Large intestine (tissue), 3 donors: Measurements from ENCODE around the gene ZBTB38. TPM values are rescaled to one million over a fixed set of nuclear protein-coding genes. Genes with fewer than 3 reads are reported as not detected.
A peak's percentile ranks its signal among the peaks of the same experiment; 100 is the strongest.

Experiments
- DNase-seq, 2 donors: peaks; one replicate each; pipeline versions ENCODE4 v3.0.0 to v3.0.0-alpha.2; 2013
- H3K27ac ChIP-seq: one replicate; pipeline ENCODE4 v1.5.1; 2013; ENCODE audit warnings: low read length
- H3K27me3 ChIP-seq: 2 replicates; pipeline ENCODE4 v1.6.1; 2013; ENCODE audit warnings: low read length; ENCODE audit not compliant: control insufficient read depth, insufficient read depth
- H3K36me3 ChIP-seq: 2 replicates; pipeline ENCODE4 v1.6.1; 2013; ENCODE audit warnings: low read length; ENCODE audit not compliant: control insufficient read depth, insufficient read depth
- H3K4me1 ChIP-seq: one replicate; pipeline ENCODE4 v1.6.1; 2013; ENCODE audit warnings: low read length; ENCODE audit not compliant: control insufficient read depth, insufficient read depth
- H3K4me3 ChIP-seq: one replicate; pipeline ENCODE4 v1.5.1; 2013; ENCODE audit warnings: low read length
- H3K9me3 ChIP-seq: one replicate; pipeline ENCODE4 v1.6.1; 2013; ENCODE audit warnings: mild to moderate bottlenecking, low read depth, low read length, moderate library complexity; ENCODE audit not compliant: control insufficient read depth
- WGBS: methylation state at CpG from one replicate; pipeline ENCODE4 v1.1.5; 2013; ENCODE audit warnings: low lambda C conversion rate; ENCODE audit not compliant: insufficient coverage; 5-methylcytosine and 5-hydroxymethylcytosine counted together
- polyA plus RNA-seq: library from polyadenylated mRNA; unstranded; fragments of 120-200 nt; gene quantifications from one replicate; pipeline ENCODE4 v1.2.1, GENCODE V29; 2013

ZBTB38 gene
- polyA plus RNA-seq, 1 donor: 147 TPM

DNA sequence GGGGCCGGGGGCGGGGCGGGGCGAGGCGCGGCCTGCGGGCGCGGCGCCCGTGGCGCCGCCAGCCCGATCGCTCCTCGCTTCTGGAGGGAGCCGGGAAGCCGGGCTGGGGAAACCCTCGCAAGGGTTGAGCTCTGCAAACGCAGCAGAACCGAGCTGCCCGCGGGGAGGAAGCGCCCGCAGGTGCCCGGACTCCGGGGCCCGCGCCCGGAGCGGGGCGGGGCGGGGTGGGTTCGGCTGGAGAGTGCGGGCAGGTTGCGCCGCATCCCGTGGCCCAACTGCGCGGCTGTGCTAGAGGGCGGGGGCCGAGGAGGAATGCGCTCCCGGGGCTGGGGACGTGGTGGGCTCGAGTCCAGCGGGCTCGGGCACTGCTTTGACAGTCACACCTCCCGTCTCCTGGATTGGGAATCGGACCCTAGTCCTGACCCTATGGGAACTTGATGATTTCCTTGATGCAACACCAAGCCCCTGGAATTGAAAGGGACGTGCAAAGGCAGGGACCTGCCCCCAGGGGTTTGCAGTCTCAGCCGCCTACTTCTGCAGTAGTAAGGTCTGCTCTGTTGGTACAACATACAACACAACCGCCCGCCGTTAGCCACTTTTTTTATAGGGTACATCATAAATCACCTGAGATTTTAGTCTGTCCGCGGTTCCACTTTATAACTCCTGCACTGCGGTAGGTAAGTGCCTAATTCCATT is 34.3 kb downstream of the ZBTB38 start:
- peak overlapping the region; percentile 59 for H3K27ac ChIP-seq
- peaks cover 25% of the 10 kb centered on the region for H3K4me1 ChIP-seq
- no peaks in the 10 kb centered on the region for H3K27me3 ChIP-seq
- DNase-seq: peak; percentile 43 to 78
- H3K9me3 ChIP-seq: no peaks in the 10 kb centered on the region
- WGBS: no CpG with 5 or more reads among the region's 58 CpGs
- H3K4me3 ChIP-seq: peak overlapping the region; percentile 65
- H3K36me3 ChIP-seq: peaks cover 43% of the 10 kb centered on the region

GRCh38 chr3:141403576-141403975 is 35.3 kb downstream of the ZBTB38 start:
- H3K27ac ChIP-seq: no peak overlapping the region
- peaks cover 41% of the 10 kb centered on the region for H3K36me3 ChIP-seq
- no peak for DNase-seq
- no peaks in the 10 kb centered on the region for H3K27me3 ChIP-seq
- no peak overlapping the region for H3K4me3 ChIP-seq
- H3K4me1 ChIP-seq: peaks cover 25% of the 10 kb centered on the region
- WGBS: no CpG with 5 or more reads among the region's 4 CpGs
- no peaks in the 10 kb centered on the region for H3K9me3 ChIP-seq

DNA sequence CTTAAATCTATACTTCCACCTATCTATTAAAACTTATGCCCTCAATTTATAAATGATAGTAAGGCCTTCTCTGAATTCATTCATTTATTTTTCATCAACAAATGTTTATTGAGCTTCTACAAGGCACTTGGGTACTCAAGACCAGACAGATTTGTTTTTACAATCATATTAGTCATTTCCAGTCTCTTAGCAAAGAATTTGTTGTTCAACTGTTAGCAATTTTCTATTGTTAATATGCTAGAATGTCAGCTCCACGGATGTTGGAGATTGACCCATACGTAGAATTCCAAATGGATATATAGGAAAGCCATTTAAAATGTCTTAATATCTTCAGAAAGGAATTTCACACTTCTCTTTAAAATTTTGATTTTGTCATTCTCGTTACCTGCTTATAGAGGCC is 36.7 kb downstream of the ZBTB38 start:
- DNase-seq: no peak
- no peak overlapping the region for H3K4me3 ChIP-seq
- 92% methylated on average over 2 of the region's 3 CpGs for WGBS
- peaks cover 50% of the 10 kb centered on the region for H3K36me3 ChIP-seq
- H3K27ac ChIP-seq: no peak overlapping the region
- no peaks in the 10 kb centered on the region for H3K27me3 ChIP-seq
- H3K9me3 ChIP-seq: no peaks in the 10 kb centered on the region
- H3K4me1 ChIP-seq: peaks cover 25% of the 10 kb centered on the region

DNA sequence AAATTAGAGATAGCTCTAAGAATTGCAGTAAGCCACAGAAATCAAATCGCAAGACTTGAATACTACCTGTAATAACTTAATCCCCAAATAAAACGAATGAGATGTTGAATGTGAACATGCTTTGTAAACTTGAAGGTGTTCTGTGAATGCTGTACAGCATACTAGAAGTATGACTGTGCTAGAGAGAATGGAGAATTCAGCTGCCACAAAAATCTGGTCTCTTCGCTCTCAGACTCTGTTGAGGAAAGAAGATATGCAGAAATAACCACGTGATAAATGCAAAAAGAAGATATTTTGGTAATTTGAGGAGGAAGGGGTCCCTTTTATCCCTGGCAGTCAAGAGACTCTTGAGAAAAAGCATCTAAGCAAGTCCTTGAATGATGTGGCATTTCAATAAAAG is 37.3 kb downstream of the ZBTB38 start:
- H3K27ac ChIP-seq: no peak overlapping the region
- H3K36me3 ChIP-seq: peaks cover 55% of the 10 kb centered on the region
- no peaks in the 10 kb centered on the region for H3K27me3 ChIP-seq
- no peaks in the 10 kb centered on the region for H3K9me3 ChIP-seq
- H3K4me1 ChIP-seq: peaks cover 27% of the 10 kb centered on the region
- WGBS: 100% methylated on average over 1 of the region's 4 CpGs
- no peak for DNase-seq
- H3K4me3 ChIP-seq: no peak overlapping the region

GRCh38 chr3:141406265-141406664 is 38.0 kb downstream of the ZBTB38 start:
- Histone ChIP-seq H3K9me3 (no peaks in the 10 kb centered on the region), H3K4me3 (no peak overlapping the region), H3K27ac (peak overlapping the region; percentile 13), H3K36me3 (peaks cover 58% of the 10 kb centered on the region), H3K27me3 (no peaks in the 10 kb centered on the region), H3K4me1 (peaks cover 25% of the 10 kb centered on the region)
- no peak for DNase-seq
- 100% methylated on average over 1 of the region's 2 CpGs for WGBS

- peak in 1 of 2 donors; percentile 43 for DNase-seq
- Histone ChIP-seq H3K4me3 (no peak overlapping the region), H3K27me3 (no peaks in the 10 kb centered on the region), H3K9me3 (no peaks in the 10 kb centered on the region), H3K36me3 (peaks cover 60% of the 10 kb centered on the region), H3K27ac (peak overlapping the region; percentile 13), H3K4me1 (peaks cover 22% of the 10 kb centered on the region)
- WGBS: no CpG with 5 or more reads among the region's 4 CpGs
Observed at GRCh38 chr3:141407047-141407446, 38.7 kb downstream of the ZBTB38 start.

GRCh38 chr3:141407825-141408224 is 39.5 kb downstream of the ZBTB38 start:
- Histone ChIP-seq H3K27me3 (no peaks in the 10 kb centered on the region), H3K4me1 (peaks cover 22% of the 10 kb centered on the region), H3K27ac (no peak overlapping the region), H3K9me3 (no peaks in the 10 kb centered on the region), H3K36me3 (peaks cover 64% of the 10 kb centered on the region), H3K4me3 (no peak overlapping the region)
- 94% methylated on average over 2 of the region's 2 CpGs for WGBS
- no peak for DNase-seq

DNA sequence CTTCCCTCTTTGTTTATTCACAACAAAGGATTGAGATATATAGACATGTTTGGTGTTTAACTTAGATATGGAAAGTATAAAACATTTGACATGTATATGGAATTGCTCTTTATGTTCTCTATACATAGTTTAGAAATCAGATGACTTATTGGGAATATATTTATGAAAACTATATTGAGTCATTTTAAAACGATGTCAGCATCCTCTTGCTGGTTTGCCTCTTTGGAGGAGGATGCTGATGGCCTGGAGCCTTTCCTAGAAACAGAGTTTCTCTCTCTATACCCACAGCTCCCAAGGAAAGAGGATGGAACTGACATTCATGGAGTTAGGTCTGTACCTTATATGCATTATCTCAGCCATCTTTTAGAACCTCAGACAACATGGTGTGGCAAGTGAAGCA is 40.3 kb downstream of the ZBTB38 start:
- DNase-seq: no peak
- no peaks in the 10 kb centered on the region for H3K27me3 ChIP-seq
- no peak overlapping the region for H3K4me3 ChIP-seq
- no peaks in the 10 kb centered on the region for H3K9me3 ChIP-seq
- no peak overlapping the region for H3K27ac ChIP-seq
- H3K4me1 ChIP-seq: peaks cover 22% of the 10 kb centered on the region
- H3K36me3 ChIP-seq: peaks cover 71% of the 10 kb centered on the region
- no CpG with 5 or more reads among the region's 1 CpG for WGBS

GRCh38 chr3:141409940-141410241 is 41.6 kb downstream of the ZBTB38 start:
- DNase-seq: no peak
- no peak overlapping the region for H3K4me3 ChIP-seq
- peak overlapping the region; percentile 41 for H3K27ac ChIP-seq
- peaks cover 22% of the 10 kb centered on the region for H3K4me1 ChIP-seq
- H3K27me3 ChIP-seq: no peaks in the 10 kb centered on the region
- H3K9me3 ChIP-seq: no peaks in the 10 kb centered on the region
- peaks cover 71% of the 10 kb centered on the region for H3K36me3 ChIP-seq
- no CpG with 5 or more reads among the region's 3 CpGs for WGBS

- H3K36me3 ChIP-seq: peaks cover 71% of the 10 kb centered on the region
- 82% methylated on average over 2 of the region's 3 CpGs for WGBS
Observed at GRCh38 chr3:141410408-141410807, 42.1 kb downstream of the ZBTB38 start.

DNA sequence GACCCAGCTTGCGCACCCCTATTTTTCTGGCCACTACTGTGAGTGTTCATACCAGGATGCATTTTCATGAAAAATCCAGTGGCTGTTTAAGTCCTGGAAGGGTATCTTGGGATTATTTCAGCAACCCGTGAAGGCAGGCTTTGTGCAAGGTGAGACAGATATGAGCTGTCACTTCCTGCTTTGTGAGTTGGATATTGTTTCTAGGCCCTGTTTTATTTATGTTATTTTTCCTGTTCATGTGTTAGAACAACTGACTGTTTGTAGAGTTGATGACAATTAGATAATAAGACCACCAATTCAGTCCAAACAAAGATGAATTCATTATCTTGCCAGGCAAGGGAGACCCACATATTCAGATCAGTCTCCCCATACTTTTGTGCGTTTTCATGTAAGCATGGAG is 42.5 kb downstream of the ZBTB38 start:
- Histone ChIP-seq H3K4me1 (peaks cover 22% of the 10 kb centered on the region), H3K36me3 (peaks cover 72% of the 10 kb centered on the region), H3K27ac (peak overlapping the region; percentile 67), H3K9me3 (no peaks in the 10 kb centered on the region), H3K4me3 (no peak overlapping the region), H3K27me3 (no peaks in the 10 kb centered on the region)
- WGBS: no CpG with 5 or more reads among the region's 3 CpGs
- no peak for DNase-seq

More at GRCh38 chr3:141410408-141410807, 42.1 kb downstream of the ZBTB38 start:
- peak; percentile 26 to 40 for DNase-seq
- Histone ChIP-seq H3K27ac (peak overlapping the region; percentile 41), H3K9me3 (no peaks in the 10 kb centered on the region), H3K4me1 (peaks cover 22% of the 10 kb centered on the region), H3K4me3 (no peak overlapping the region), H3K27me3 (no peaks in the 10 kb centered on the region)
